ENCODE data around the gene KIF23.

The KIF23 gene

DNA sequence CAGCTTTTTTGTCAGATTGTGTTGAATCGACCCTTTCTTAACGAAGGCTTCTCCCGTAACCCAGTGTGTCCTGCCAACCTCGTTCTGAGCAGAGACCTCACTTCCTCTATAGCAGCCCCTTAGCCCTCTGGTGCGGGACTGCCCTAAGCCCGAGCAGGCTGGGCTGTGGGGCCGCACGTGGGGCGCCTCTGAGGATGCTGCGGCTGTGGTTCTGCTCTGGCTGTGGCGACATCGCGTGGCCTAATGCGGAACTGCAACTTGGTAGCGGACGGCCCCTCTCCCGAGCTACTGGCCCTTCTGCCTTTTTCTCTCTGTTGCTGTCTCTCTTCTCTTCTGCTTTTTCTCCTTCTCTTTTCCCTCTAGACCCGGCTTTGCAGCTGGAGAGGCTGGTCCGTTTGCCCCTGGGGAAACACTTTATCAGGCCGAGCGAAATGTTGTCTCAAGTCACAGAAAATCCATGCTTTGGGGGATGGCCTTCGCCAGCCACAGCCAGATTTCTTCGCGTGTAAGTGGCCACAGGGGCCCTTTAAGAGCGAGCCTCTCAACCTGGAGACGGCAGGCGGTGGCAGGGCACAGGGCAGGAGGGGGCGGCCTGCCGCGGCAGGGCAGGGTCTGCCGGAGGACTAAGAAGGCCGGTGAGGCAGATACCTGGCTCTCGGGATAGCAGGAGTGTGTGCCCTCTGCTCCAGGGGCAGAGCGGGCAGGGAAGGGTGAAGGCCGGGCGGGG lies 19.4 kb upstream of the KIF23 start:
- DNase-seq (ENCODE audit: low spot score): peak; percentile 74

DNA sequence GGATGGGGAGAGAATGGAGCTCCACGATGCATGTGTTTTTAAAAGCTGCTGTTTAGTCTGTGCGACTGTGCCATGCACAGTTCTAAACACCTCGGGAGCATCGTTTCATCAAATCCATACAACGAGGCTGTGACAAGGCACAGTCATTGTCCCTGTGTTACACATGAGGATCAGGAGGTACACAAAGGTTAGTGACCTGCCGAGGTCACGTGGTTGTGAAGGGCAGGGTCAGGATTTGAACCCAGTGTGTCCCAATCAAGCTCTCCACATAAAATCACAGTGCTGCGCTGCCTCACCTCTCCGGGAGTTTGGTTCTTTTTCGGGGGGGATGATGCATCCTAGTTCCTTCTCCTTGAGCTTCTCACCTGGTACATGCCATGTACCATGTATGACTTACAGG lies 18.7 kb upstream of the KIF23 start:
- DNase-seq (ENCODE audit: low spot score): no peak

DNA sequence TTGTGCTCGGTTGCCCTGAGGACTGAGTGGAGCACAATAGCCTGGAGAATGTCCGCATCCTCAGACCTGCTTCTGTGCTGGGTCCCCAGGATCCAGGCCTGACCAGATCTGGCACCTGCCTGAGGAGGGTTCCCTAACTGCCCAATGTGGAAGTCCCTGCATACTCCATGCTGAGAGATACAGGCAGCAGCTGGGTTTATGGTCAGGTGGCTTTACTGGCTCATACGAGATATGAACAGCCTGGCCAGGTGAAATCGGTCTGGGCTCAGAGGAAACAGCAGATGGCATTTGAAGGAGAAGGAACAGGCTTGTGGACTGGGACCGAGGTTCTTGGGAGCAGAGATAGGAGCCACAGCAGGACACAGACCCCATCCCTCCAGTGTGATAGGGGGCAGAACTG lies 18.2 kb upstream of the KIF23 start:
- DNase-seq (ENCODE audit: low spot score): no peak

DNA sequence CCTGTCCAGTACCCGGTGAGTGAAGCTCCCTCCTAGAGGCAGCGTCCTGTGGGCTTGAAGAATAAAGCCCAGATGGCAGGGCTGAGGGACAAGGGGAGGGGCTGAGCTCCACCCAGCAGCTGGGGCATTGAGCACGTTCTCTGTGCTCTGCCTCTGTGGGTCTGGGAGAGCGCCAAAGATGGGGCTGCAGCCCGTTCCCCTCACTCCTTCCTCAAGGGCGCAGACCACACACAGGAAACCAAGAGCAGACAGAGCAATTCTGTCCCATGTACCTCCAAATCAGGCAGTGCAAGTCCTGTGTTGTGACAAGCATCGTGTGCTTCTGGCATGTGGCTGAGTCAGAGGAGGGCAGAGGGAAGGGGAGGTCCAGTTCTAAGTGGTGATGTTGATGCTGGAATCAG lies 15.7 kb upstream of the KIF23 start:
- no peak for DNase-seq (ENCODE audit: low spot score)

DNA sequence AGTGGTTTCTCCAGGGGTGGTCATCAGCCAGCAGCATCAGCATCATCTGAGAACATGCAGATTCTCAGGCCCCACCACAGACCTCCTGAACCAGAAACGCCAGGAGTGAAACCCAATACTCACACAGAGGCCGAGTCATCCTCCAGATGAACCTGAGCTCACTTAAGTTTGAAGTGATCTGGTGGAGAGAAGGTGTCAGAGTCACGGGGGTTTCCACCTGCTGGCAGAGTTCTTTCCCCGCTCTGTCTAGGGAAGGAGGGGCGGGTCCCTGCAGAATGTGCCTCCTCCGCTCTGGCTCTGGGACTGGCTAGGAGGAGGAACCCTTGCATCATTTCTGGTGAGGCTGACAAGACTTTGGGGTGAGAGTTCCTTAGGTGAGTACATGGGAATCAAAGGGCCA lies 13.3 kb upstream of the KIF23 start:
- DNase-seq (ENCODE audit: low spot score): no peak

DNA sequence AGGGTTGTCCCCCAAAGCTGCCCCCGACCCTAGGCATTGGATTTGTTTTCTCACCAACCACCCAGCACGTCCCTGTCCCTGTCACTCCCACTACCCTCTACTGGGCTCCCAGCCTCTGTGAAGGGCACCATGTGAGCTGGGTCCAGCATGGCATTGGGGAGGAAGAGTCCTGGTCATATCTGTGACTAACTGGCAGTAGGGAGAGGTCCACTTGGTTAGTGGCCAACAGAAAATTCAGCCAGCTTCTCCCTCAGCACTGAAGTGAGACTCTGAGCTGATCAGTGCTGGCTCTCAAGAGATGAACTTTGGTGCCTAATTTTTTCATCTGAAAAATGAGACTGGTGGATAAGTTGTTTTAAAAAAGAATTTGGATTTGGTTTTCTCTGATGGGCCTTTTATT lies 11.3 kb upstream of the KIF23 start:
- no peak for DNase-seq (ENCODE audit: low spot score)

DNA sequence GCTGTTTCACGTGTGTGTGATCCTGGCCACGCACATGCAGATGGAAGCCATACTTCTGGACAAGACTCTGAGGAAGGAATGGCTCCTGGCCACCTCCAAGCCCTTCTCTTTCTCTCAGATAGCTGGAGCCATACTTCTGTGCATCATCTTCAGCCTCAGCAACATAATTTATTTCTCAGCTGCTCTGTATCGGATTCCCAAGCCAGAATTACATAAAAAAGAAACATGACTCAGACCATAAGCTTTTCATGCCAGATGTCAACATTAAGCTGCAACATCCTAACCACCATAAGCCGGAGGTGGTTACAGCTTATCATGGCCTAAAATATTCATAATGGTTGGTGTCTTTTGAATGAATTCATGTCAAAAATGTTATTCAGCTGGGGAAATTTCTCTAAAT lies 10.6 kb upstream of the KIF23 start:
- DNase-seq (ENCODE audit: low spot score): no peak

DNA sequence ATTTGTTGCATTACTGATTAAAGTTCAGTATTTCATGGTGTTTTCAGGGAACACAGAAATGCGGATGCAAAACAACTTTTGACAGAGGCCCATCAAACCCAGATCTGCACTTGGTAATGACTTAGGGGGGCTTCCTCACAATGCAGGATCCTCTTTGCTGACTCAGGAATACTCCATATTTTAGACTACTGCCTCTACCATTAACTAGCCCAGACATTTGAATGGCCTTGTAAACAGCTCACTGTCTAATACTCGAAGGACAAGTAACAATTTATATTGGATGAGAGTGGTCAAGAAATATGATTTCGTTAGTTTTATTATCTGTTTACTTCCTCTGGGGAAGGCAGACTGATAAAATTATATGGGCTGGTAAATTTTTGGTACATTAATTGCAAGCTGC lies 9.0 kb upstream of the KIF23 start:
- DNase-seq (ENCODE audit: low spot score): no peak

DNA sequence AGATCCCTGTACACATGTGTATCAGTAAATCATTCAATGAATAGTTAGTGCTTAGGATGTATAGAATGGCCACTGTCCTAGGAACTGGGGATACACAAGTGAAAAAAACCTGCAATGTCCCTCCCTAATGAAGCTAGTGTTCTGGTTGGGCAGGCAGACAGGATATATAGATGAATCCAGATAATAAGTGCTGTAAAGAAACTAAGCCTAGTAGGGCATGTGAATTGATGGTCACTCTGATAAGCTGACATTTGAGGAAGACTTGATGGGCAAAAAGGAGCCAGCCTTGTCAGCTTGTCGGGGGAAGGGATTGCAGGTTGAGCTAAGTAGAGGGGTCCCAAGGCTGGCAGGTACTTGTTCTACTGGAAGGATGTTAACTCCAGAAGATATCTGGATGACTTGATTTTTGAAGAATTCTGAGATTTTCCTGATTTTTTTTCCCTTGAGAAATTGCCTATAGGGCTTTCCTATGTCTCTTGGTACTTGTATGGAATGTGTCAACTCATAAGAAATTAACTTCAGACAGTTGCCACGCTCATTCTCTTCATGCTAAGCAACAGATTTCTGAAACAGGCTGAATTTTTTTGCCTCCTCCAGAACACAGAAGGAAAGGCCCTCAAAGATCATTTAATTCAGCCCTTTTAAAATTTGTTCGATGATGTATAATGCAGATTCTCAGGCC lies 6.3 kb upstream of the KIF23 start:
- no peak for DNase-seq (ENCODE audit: low spot score)

DNA sequence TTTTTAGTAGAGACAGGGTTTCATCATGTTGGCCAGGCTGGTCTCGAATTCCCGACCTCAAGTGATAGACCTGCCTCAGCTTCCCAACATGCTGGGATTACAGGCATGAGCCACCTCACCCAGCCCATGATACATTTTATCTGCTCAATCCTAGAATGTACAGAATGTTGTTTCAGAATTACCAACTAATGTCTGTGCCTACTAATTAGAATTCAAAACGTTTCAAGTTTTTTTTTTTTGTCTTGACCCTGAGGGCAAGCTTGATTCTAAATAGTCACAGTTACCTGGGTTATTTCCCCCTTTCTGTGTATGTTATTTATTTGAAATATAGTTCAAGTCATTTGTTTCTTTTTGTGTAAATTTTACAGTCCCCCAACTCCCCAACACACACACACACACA lies 5.3 kb upstream of the KIF23 start:
- no peak for DNase-seq (ENCODE audit: low spot score)

DNA sequence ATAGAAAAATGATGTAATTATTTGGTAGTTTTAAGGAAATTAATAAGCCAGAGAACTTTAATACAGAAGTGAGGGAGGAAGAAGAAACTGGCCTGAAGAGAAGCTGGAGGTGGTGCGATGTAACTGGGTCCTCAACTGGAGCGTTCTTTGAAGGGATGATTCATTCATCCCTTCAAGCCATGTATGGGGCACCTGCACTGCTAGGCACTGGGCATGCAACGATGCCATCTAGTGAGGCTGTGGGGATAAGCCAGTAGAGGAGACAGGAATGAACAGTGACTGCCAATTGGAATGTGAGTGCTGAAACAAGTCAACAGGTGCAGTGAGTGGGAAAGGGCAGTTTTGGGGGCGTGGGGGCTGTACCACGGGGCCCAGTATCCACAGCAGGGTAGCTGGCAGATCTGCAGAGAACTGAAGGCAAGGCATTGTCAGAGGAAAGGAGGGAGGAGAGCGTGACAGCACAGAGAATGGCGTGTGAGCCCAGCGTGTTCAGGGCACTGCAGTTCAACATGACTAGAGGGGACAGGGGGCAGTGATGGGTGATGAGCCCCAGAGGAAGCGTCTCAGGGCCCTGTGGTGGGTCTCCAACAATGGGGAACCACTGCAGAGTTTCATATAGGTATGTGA lies 3.8 kb upstream of the KIF23 start:
- DNase-seq (ENCODE audit: low spot score): no peak

DNA sequence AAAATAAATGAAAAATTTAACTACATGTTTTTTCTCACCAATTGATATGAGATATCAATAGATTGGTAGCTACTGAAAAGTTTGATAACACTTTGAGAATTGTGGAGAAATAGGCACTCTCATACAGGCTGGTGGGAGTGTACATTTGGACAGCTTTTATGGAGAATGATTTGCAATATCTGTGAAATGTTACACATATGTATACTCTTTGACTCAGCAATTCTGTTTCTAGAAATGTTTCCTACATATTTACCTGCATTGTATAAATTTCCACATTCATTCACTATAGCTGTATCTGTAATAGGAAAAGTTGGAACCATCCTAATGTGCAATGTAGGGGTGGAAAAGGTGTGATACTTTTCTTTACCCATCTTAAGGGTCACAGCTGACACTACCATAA lies 1.9 kb upstream of the KIF23 start:
- no peak for DNase-seq (ENCODE audit: low spot score)

DNA sequence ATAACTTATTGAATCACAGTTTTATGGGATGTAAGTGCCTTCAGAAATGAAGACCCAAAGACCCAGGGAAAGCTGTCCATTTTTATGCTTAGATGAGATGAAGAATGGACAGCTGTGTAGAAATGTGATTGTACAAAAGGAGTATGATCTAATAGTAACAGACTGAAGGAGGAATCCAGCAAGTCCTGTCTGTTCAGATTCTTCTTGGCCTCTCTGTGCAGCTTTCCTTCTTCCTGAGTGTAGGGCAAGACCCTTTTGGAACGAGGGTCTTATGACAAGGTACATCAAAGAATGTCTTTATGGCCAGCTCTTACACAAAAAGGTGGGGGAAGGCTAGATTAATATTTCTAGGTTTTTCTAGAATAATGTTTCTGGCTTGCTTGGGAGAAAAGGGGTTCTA lies 1.4 kb upstream of the KIF23 start:
- DNase-seq (ENCODE audit: low spot score): no peak

DNA sequence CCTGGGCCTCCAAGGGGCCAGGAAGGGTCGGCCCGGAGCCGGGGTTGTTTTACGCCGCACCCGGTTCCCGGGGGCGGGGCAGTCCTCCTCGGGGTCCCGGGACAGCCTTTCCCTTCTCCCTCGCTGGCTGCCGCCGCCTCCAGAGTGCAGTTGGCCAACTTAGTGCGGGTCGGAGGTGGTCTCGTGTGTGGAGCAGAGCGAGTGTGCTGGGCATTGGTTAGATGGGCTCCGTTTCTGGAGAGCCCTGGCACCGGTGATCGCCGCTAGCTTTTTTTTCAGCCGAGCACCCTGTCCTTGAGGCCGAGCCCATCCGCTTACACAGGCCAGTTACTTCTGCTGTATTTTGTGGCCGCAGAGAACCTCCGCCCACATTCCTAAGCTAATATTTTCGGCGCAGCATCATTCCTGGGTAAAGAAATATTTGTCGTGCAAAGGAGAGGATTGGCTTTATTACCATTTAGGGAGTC lies 585 bp downstream of the KIF23 start:
- DNase-seq (ENCODE audit: low spot score): peak; percentile 68

DNA sequence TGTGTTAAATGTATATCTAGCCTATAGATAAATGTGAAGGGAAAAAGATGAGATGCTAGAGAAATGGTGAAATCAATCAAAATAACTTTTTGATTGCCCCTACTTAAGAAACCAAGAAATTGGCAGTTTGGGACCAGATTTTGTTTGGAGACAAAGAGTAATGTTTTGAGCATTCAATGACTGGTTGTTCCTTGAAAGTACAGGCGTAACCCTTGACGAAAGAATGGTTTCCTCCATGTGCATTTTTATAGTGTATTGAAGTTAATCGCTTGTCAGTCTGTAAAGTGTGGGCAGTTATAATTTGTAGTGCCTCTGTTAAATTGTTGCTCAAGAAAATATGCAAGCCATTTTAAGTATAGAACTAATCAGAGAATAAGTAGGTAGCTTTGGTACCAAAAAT lies 1.2 kb downstream of the KIF23 start:
- DNase-seq (ENCODE audit: low spot score): no peak

DNA sequence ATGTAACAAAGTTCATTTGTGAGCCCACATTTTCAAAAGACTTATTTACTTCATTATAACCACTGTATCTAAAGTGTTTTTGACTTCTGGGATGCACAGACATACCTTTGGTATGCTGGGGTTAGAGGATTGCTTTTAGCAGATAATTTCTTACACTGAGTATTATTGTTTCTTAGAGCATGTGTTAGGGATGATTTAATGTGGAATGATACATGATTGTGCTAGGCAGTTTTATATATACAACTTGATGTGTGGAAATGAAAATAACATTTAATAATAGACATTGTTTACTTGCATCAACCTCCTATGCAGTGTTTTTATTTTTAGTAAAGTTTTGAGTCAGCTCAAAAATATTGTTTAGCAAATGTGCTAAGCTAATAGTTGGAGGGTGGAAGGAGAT lies 3.4 kb downstream of the KIF23 start:
- DNase-seq (ENCODE audit: low spot score): no peak

DNA sequence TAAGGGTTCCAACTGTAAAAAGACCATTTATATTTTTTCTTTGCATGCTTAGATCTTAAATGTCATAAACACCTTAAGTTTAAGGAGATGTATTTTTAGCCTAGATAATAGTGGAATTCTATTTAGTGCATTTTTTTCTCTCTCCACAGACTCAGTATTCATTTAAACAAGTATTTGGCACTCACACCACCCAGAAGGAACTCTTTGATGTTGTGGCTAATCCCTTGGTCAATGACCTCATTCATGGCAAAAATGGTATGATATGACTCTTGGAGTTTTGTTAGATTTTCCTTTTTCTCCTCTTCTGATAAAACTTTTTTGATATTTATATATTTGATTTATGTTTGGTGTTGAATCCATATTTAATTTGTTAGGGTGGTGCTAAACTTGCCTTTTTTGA lies 7.3 kb downstream of the KIF23 start:
- DNase-seq (ENCODE audit: low spot score): no peak

DNA sequence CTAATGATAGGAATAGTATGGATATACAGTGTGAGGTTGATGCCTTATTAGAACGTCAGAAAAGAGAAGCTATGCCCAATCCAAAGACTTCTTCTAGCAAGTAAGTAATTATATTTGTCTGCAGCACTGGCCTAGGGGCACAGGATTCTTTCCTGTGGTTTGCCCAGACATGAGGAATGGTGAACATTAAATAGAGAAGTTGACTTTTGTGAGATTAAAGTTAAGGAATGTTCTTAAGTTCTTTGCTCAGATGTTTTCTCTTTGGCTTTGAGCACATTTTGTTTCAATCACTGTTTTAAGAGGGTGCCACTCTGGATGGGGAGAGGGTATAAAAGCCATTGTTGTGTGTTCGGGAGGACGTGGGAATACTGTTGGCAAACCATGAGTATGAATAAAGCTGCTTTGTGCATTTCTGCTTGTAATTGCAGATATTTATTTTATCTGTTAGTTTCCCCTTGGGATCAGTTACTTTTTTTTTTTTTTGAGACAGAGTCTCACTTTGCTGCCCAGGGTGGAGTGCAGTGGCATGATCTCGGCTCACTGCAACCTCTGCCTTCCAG lies 8.3 kb downstream of the KIF23 start:
- DNase-seq (ENCODE audit: low spot score): no peak

DNA sequence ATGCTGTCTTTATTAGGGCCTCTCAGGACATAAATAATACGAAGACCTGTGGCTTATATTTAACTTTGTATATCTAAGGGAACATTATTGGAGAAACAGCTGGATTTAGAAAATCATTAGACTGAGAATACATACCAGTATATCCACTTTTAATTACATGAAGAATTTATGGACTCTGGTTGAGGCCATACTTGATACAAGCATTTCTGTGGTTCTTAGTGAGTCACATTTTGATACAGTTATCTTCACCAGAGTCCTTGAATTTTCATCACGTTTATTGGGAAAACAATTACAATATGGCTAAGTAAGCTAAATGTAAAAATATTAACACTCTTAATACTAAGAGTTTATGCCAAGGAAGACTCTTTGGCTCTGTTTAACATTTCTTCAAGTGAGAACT lies 9.9 kb downstream of the KIF23 start:
- no peak for DNase-seq (ENCODE audit: low spot score)

DNA sequence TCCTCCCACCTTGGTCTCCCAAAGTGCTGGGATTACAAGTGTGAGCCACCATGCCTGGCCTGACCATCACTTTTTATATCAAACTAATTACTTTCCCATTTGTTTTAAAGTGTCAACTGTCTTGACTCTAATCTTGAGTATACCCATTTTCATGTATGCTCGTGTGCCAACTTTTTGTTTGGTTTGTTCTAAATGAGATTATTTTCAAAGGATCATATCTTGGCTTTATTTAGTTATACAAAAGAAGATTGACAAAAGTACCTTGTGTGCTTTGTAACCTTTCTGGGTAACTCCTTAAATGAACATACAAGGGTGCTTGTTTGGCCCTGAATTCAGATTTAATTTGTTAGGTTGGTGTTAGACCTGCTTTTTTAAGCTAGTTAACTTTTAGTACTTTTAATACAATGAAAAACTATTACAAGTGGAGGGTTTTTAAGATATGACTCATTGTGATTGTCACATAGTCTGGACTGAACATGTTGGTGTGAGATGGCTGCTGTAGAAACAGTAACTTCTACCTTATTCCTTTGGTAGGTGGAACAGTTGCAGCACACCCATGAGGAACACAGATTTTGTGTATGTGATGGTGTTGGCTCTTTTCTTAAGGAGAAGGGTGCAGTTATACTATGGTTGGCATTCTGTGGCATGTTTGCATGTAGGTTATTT lies 10.7 kb downstream of the KIF23 start:
- no peak for DNase-seq (ENCODE audit: low spot score)

DNA sequence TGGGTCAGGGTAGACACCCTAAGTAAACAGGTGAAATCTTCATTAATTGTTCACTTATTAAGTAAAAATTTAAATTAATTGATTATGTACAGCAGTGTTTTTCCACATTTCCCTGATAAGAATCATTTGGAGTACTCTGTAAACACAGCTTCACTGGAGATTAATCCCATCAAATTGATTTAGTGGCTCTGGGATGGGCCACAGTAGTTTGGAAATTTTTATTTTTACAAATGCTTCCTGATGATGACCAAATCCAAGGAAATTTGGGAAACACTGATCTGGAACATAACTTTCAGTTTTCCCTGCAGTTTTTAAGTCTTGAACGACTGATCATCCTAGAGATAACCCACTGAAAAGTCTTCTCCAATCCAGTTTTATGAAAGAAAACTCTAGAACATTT lies 19.7 kb downstream of the KIF23 start:
- no peak for DNase-seq (ENCODE audit: low spot score)

DNA sequence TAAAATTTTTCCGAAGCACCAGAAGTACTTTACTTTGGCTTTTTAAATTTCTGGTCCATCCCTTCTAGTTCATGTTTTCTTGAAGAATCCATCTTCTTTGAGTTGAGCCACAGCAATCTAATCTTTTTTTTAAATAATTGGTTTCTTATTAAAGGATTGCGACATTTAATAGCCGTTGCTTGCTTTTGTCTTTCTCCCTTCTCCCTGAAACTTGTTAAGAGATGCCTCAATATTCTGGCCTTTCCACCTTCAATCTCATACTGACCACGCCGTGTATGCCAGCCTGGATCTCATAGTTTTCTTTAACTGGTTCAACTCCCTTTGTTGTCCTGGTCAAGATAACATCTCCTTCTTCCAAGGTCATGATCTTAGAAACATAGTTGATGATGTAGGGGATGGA lies 20.1 kb downstream of the KIF23 start:
- DNase-seq (ENCODE audit: low spot score): no peak

DNA sequence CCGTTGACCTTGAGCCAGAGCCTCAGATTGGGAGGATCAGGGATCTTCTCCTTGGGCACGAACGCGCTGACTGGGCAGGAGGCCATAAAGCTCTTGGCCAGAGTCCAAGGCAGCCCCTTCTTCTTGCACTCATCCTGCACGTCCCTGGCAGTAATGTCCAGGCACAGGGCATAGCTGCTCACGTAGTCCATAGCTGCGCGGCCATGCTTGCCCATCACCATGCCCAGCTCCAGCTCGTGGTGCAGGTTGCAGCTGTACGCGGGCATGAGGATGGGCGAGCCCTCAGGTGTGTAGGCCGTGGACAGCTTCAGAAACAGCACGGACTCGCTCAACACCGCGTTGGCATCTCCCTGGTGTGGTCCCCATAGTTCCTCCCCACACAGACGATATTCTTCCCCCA lies 20.5 kb downstream of the KIF23 start:
- DNase-seq (ENCODE audit: low spot score): no peak
